IMR-90 (cell line): ENCODE data around the gene PIM1. TPM values are rescaled to one million over a fixed set of nuclear protein-coding genes. Genes with fewer than 3 reads are reported as not detected.

Source experiments
- ATAC-seq: fragments of 200-7000 bp; cut with Tn5 transposase; 2 replicates; pipeline ENCODE4 v1.9.1; 2020; ENCODE audit warnings: low read depth, mild to moderate bottlenecking, moderate library complexity
- BruUV-seq: library from RNA; stranded (reverse); fragments of 400-500 nt; replicated peaks from 2 replicates; lab custom pipeline; 2021; lab: Mats Ljungman, UMichigan
- CTCF ChIA-PET: fragments of 300-600 bp; formaldehyde crosslinking; extraction: SDS; loops from one replicate; lab custom pipeline; 2021; ENCODE audit warnings: antibody characterized with exemption; lab: Yijun Ruan, JAX
- POLR2A ChIA-PET: fragments of 300-600 bp; sonication (Branson Sonifier 250); formaldehyde crosslinking; loops from one replicate; lab custom pipeline; 2022; ENCODE audit warnings: antibody characterized with exemption; ENCODE audit not compliant: unreplicated experiment; lab: Charles Lee
- DNase-seq: peaks from one replicate; pipeline ENCODE4 v3.0.0; 2013
- H2AFZ ChIP-seq: replicated peaks from 2 replicates; pipeline ENCODE3; 2013; ENCODE audit warnings: low read length, mild to moderate bottlenecking; ENCODE audit not compliant: poor library complexity
- H2AK5ac ChIP-seq: 2 replicates; pipeline ENCODE4 v1.6.1; 2013; ENCODE audit warnings: low read depth, low read length, inconsistent platforms
- H2AK9ac ChIP-seq: replicated peaks from 2 replicates; pipeline ENCODE3; 2013; ENCODE audit warnings: mild to moderate bottlenecking, low read depth, low read length, moderate library complexity; ENCODE audit not compliant: poor library complexity
- H2BK120ac ChIP-seq: 2 replicates; pipeline ENCODE4 v1.6.1; 2013; ENCODE audit warnings: low read depth, low read length, inconsistent platforms
- H2BK15ac ChIP-seq: 3 replicates; pipeline ENCODE4 v1.6.1; 2013; ENCODE audit warnings: low read depth, low read length, inconsistent platforms
- H2BK20ac ChIP-seq: 2 replicates; pipeline ENCODE4 v1.6.1; 2013; ENCODE audit warnings: low read depth, mild to moderate bottlenecking, inconsistent platforms, low read length, moderate library complexity
- H2BK5ac ChIP-seq: 2 replicates; pipeline ENCODE4 v1.6.1; 2013; ENCODE audit warnings: mild to moderate bottlenecking, low read depth, low read length, inconsistent platforms; ENCODE audit not compliant: poor library complexity, severe bottlenecking
- H3K14ac ChIP-seq: replicated peaks from 2 replicates; pipeline ENCODE4 v1.6.1; 2013; ENCODE audit warnings: low read depth, low read length, inconsistent platforms
- H3K18ac ChIP-seq: 2 replicates; pipeline ENCODE4 v1.6.1; 2013; ENCODE audit warnings: low read depth, low read length, control low read depth
- H3K23ac ChIP-seq: 2 replicates; pipeline ENCODE4 v1.6.1; 2013; ENCODE audit warnings: low read depth, low read length, inconsistent platforms
- H3K27ac ChIP-seq: 2 replicates; pipeline ENCODE4 v1.5.1; 2013; ENCODE audit warnings: mild to moderate bottlenecking, control low read depth, low read length; ENCODE audit not compliant: insufficient read depth
- H3K27me3 ChIP-seq: 2 replicates; pipeline ENCODE4 v1.6.1; 2013; ENCODE audit warnings: low read length; ENCODE audit not compliant: control insufficient read depth, insufficient read depth
- H3K36me3 ChIP-seq: 2 replicates; pipeline ENCODE4 v1.6.1; 2013; ENCODE audit warnings: low read length, mixed read lengths; ENCODE audit not compliant: control insufficient read depth, insufficient read depth
- H3K4ac ChIP-seq: 2 replicates; pipeline ENCODE4 v1.6.1; 2013; ENCODE audit warnings: low read depth, low read length, inconsistent platforms
- H3K4me1 ChIP-seq: 2 replicates; pipeline ENCODE4 v1.6.1; 2013; ENCODE audit warnings: low read length, mixed read lengths; ENCODE audit not compliant: control insufficient read depth, insufficient read depth
- H3K4me2 ChIP-seq: 2 replicates; pipeline ENCODE4 v1.6.1; 2013; ENCODE audit warnings: low read depth, mild to moderate bottlenecking, control low read depth, low read length, moderate library complexity
- H3K4me3 ChIP-seq: 2 replicates; pipeline ENCODE4 v1.5.1; 2013; ENCODE audit warnings: low read depth, mild to moderate bottlenecking, control low read depth, low read length, moderate library complexity; ENCODE audit not compliant: insufficient read depth
- H3K56ac ChIP-seq: 2 replicates; pipeline ENCODE4 v1.6.1; 2013; ENCODE audit warnings: low read length, inconsistent platforms; ENCODE audit not compliant: insufficient read depth; ENCODE audit errors: extremely low read depth
- H3K79me1 ChIP-seq, 2 experiments: 2 replicates each; pipeline ENCODE4 v1.6.1; 2013; ENCODE audit warnings: low read length in 2 of 2, inconsistent platforms in 1 of 2, low read depth in 1 of 2
- H3K9ac ChIP-seq: 2 replicates; pipeline ENCODE4 v1.6.1; 2013; ENCODE audit warnings: low read depth, low read length, control low read depth
- H3K9me1 ChIP-seq: 2 replicates; pipeline ENCODE4 v1.6.1; 2013; ENCODE audit warnings: low read length, inconsistent platforms; ENCODE audit not compliant: insufficient read depth
- H3K9me3 ChIP-seq: 2 replicates; pipeline ENCODE4 v1.6.1; 2013; ENCODE audit warnings: low read length; ENCODE audit not compliant: control insufficient read depth, insufficient read depth
- H4K20me1 ChIP-seq: 2 replicates; pipeline ENCODE4 v1.6.1; 2013; ENCODE audit warnings: low read length, inconsistent platforms; ENCODE audit not compliant: insufficient read depth
- H4K5ac ChIP-seq: 2 replicates; pipeline ENCODE4 v1.6.1; 2013; ENCODE audit warnings: mild to moderate bottlenecking, low read depth, low read length, control low read depth
- H4K8ac ChIP-seq, 2 experiments: 2 replicates each; pipeline ENCODE4 v1.6.1; 2013; ENCODE audit warnings: low read depth in 2 of 2, low read length in 2 of 2, control low read depth in 1 of 2, inconsistent platforms in 1 of 2
- H4K91ac ChIP-seq: 2 replicates; pipeline ENCODE4 v1.6.1; 2013; ENCODE audit warnings: low read depth, low read length, inconsistent platforms; ENCODE audit not compliant: insufficient read depth
- MAFK ChIP-seq: IDR thresholded peaks from 2 replicates; pipeline ENCODE4 v1.6.1; 2012; ENCODE audit warnings: low read depth, low read length, improper control_type of control experiment
- WGBS, 2 experiments: methylation state at CpG; one replicate each; pipeline versions ENCODE4 v1.1.5 to v1.1.7; 2013; ENCODE audit warnings: missing lambda C conversion rate in 2 of 2; ENCODE audit not compliant: insufficient read length in 1 of 2; ENCODE audit errors: extremely low coverage in 2 of 2; 5-methylcytosine and 5-hydroxymethylcytosine counted together
- dilution Hi-C: fragments of 300-500 bp; cut with HindIII; formaldehyde crosslinking; loops from one replicate; pipeline ENCODE4 v1.14.3; 2018; ENCODE audit warnings: low sequenced_read_pairs; ENCODE audit not compliant: unreplicated experiment
- in situ Hi-C: fragments of 300-500 bp; cut with MboI; formaldehyde crosslinking; loops from 3 replicates; pipeline ENCODE4 v1.14.3; 2019; ENCODE audit warnings: low sequenced_read_pairs, inconsistent platforms, mixed read lengths
- intact Hi-C: fragments of 100-400 bp; cut with micrococcal nuclease; formaldehyde crosslinking; loops from 2 replicates; pipeline ENCODE4 v1.10.0; 2022
- polyA plus RNA-seq, 3 experiments: library from polyadenylated mRNA; depleted of rRNA; stranded (reverse); fragments of >200 nt; gene quantifications; 2 replicates each; pipeline ENCODE4 v1.2.3, GENCODE V29; 2012; ENCODE audit warnings: low replicate concordance in 1 of 3
- total RNA-seq: library from RNA; depleted of rRNA; stranded (reverse); fragments of >200 nt; gene quantifications from 2 replicates; pipeline ENCODE4 v1.2.3, GENCODE V29; 2012

PIM1 gene
- total and polyA plus RNA-seq, 2 of the 4 experiments (the other 2 are of a cell fraction), result 7.2 to 18.5 TPM

GRCh38 chr6:37140145-37140544 lies 29.8 kb upstream of the PIM1 start:
- Histone ChIP-seq H3K18ac (peak overlapping the region; percentile 62; the same call in 1 of the 2 replicates), H4K20me1 (no peaks in the 10 kb centered on the region), H2BK20ac (peak overlapping the region; percentile 87), H3K14ac (0 out of 2 replicates have a peak overlapping the region, but pooled peaks have one; percentile 74), H3K23ac (no peak overlapping the region), H3K4me2 (no peak overlapping the region), H3K9me3 (no peaks in the 10 kb centered on the region), H3K79me1 (peaks cover 0 to 6% of the 10 kb centered on the region in 2 experiments; a peak in 2 of 4 replicates), H3K36me3 (no peaks in the 10 kb centered on the region), H3K4ac (peak overlapping the region; percentile 58; the same call in 1 of the 2 replicates), H3K4me3 (no peak overlapping the region), H3K56ac (no peak overlapping the region), H3K9me1 (peaks cover 11% of the 10 kb centered on the region), H3K27ac (no peak overlapping the region), H3K9ac (no peak overlapping the region), H4K8ac (no peak overlapping the region), H2BK15ac (peak overlapping the region; percentile 49; the same call in 1 of the 3 replicates), H4K5ac (no peak overlapping the region), H2AK5ac (no peak overlapping the region; the same call in 1 of the 2 replicates), H2AFZ (no peak overlapping the region), H2BK120ac (peak overlapping the region; percentile 78; the same call in 1 of the 2 replicates), H3K4me1 (peaks cover 41% of the 10 kb centered on the region), H2BK5ac (no peak overlapping the region), H3K27me3 (no peaks in the 10 kb centered on the region), H2AK9ac (no peak overlapping the region), H4K91ac (peak overlapping the region; percentile 74)
- intact Hi-C loops, result loop anchor here (5.0 kb wide), 1 partner anchor 102 kb away; no protein-coding TSS in a partner anchor
- dilution Hi-C loops, result no loop called here
- WGBS, 2 experiments, result no CpG with 5 or more reads among the region's 3 CpGs
- DNase-seq (no peak), ATAC-seq (no peak)
- ChIA-PET CTCF (interaction anchor here (0.6 kb wide), 1 partner anchor 36 kb away, joined by 3 read pairs; no protein-coding TSS in a partner anchor), POLR2A (no interaction called here)
- TF ChIP-seq MAFK, result no peak
- no TSS peak for BruUV-seq
- in situ Hi-C loops, result no loop called here
